K562 (cell line): Measurements from ENCODE around the gene C6orf62. TPM values are rescaled to one million over a fixed set of nuclear protein-coding genes. Genes with fewer than 3 reads are reported as not detected.

Experiments
- ATAC-seq: fragments of 200-7000 bp; cut with Tn5 transposase; 3 replicates; pipeline ENCODE4 v1.9.1; 2020; ENCODE audit warnings: moderate library complexity
- BruUV-seq: library from RNA; stranded (reverse); fragments of 400-500 nt; replicated peaks from 2 replicates; lab custom pipeline; 2021; lab: Mats Ljungman, UMichigan
- CTCF ChIA-PET: fragments of 300-600 bp; formaldehyde crosslinking; extraction: SDS; loops from one replicate; lab custom pipeline; 2021; ENCODE audit warnings: low intra/inter-chr PET ratio; lab: Yijun Ruan, JAX
- POLR2A ChIA-PET: fragments of 300-600, 350-650 bp; sonication (Branson Sonifier 250); formaldehyde crosslinking; extraction: SDS; loops from one replicate; lab custom pipeline; 2021; ENCODE audit warnings: antibody characterized with exemption, inconsistent platforms; lab: Yijun Ruan, JAX
- DNase-seq, 4 experiments: peaks; one replicate each; pipeline versions ENCODE4 v3.0.0 to v3.0.0-alpha.2; 2011 to 2018; ENCODE audit warnings: low spot score in 3 of 4, mixed read lengths in 3 of 4; ENCODE audit errors: extremely low read depth in 1 of 4
- FAIRE-seq: peaks from 2 replicates; lab custom pipeline; 2011; peaks lifted over from hg19 to GRCh38; lab: Jason Lieb, UNC
- H2AFZ ChIP-seq: 2 replicates; pipeline ENCODE4 v1.6.0; 2011; ENCODE audit warnings: low read depth, low read length, control low read depth, inconsistent platforms
- H3K27ac ChIP-seq: fragments of 200-600 bp; 3 replicates; pipeline ENCODE4 v1.8.0; 2011; ENCODE audit warnings: low read depth, mild to moderate bottlenecking, control low read depth, inconsistent platforms, low read length, moderate library complexity, mixed read lengths; ENCODE audit errors: extremely low read depth
- H3K27me3 ChIP-seq, 2 experiments: fragments of 300-600 bp in 1 of 2; 2 replicates in 1 of 2; 3 replicates in 1 of 2; pipeline versions ENCODE4 v1.6.0 to v1.8.0; 2011; ENCODE audit warnings: inconsistent platforms in 2 of 2, low read length in 2 of 2, mild to moderate bottlenecking in 1 of 2, mixed read lengths in 1 of 2, moderate library complexity in 1 of 2; ENCODE audit not compliant: control insufficient read depth in 2 of 2, insufficient read depth in 2 of 2
- H3K36me3 ChIP-seq: fragments of 300-600 bp; 3 replicates; pipeline ENCODE4 v1.8.0; 2011; ENCODE audit warnings: mild to moderate bottlenecking, low read length, inconsistent platforms; ENCODE audit not compliant: control insufficient read depth, insufficient read depth
- H3K4me1 ChIP-seq, 2 experiments: fragments of 200-600 bp in 1 of 2; replicated peaks in 1 of 2; 2 replicates in 1 of 2; 3 replicates in 1 of 2; pipeline versions ENCODE4 v1.5.1 to v1.8.0; 2011; ENCODE audit warnings: inconsistent platforms in 2 of 2, low read length in 2 of 2, mild to moderate bottlenecking in 1 of 2, mixed read lengths in 1 of 2, moderate library complexity in 1 of 2; ENCODE audit not compliant: control insufficient read depth in 2 of 2, insufficient read depth in 2 of 2
- H3K4me2 ChIP-seq: 2 replicates; pipeline ENCODE4 v1.6.1; 2011; ENCODE audit warnings: low read length, control low read depth, inconsistent platforms, mixed read lengths; ENCODE audit not compliant: insufficient read depth
- H3K4me3 ChIP-seq: fragments of 200-600 bp; sonication (generic), shearing (Covaris generic); 2 replicates; pipeline ENCODE4 v1.5.1; 2016; ENCODE audit warnings: control low read depth, inconsistent platforms
- H3K79me2 ChIP-seq: fragments of 200-600 bp; 3 replicates; pipeline ENCODE4 v1.8.0; 2011; ENCODE audit warnings: low read length, inconsistent platforms; ENCODE audit not compliant: control insufficient read depth, insufficient read depth
- H3K9ac ChIP-seq, 2 experiments: 2 replicates each; pipeline versions ENCODE4 v1.6.0 to v1.6.1; 2011; ENCODE audit warnings: low read depth in 2 of 2, low read length in 2 of 2, control low read depth in 1 of 2, inconsistent platforms in 1 of 2, mild to moderate bottlenecking in 1 of 2, mixed read lengths in 1 of 2; ENCODE audit not compliant: insufficient read depth in 1 of 2
- H3K9me1 ChIP-seq: one replicate; pipeline ENCODE4 v1.6.0; 2011; ENCODE audit warnings: inconsistent platforms, mild to moderate bottlenecking, low read length, moderate library complexity; ENCODE audit not compliant: control insufficient read depth, insufficient read depth
- H3K9me3 ChIP-seq: replicated peaks from 2 replicates; pipeline ENCODE4 v1.5.1; 2011; ENCODE audit warnings: low read depth, low read length, inconsistent platforms; ENCODE audit not compliant: control insufficient read depth, insufficient read depth
- H4K20me1 ChIP-seq: replicated peaks from 2 replicates; pipeline ENCODE4 v1.6.1; 2011; ENCODE audit warnings: low read length, inconsistent platforms, mixed read lengths; ENCODE audit not compliant: control insufficient read depth, insufficient read depth
- BACH1 ChIP-seq: fragments of 200-800 bp; sonication (Bioruptor generic); IDR thresholded peaks from 2 replicates; pipeline ENCODE4 v1.6.1; 2016; ENCODE audit warnings: missing genetic modification characterization, missing compliant biosample characterization
- CREB5 ChIP-seq: fragments of 250-450 bp; sonication (Bioruptor Pico); IDR thresholded peaks from 2 replicates; pipeline ENCODE4 v1.5.0; 2020; ENCODE audit warnings: mild to moderate bottlenecking
- HDAC6 ChIP-seq: IDR thresholded peaks from 2 replicates; pipeline ENCODE4 v1.6.1; 2012; ENCODE audit warnings: low read depth, mild to moderate bottlenecking, control low read depth, inconsistent platforms, low read length, moderate library complexity
- JUN ChIP-seq, 2 experiments: sonication (generic) in 1 of 2; formaldehyde crosslinking in 1 of 2; IDR thresholded peaks; 2 replicates each; pipeline versions ENCODE4 v1.6.1 to v1.8.0; 2012 to 2022; ENCODE audit warnings: borderline replicate concordance in 2 of 2, mild to moderate bottlenecking in 2 of 2, improper control_type of control experiment in 1 of 2, low read depth in 1 of 2, low read length in 1 of 2, missing genetic modification reagents in 1 of 2
- NR4A1 ChIP-seq, 2 experiments: fragments of 250-450 bp in 1 of 2; fragments of 450-650 bp in 1 of 2; sonication (Bioruptor Pico) in 1 of 2; IDR thresholded peaks; 2 replicates each; pipeline versions ENCODE4 v1.4.0 to v1.6.1; 2016 to 2020; ENCODE audit warnings: mild to moderate bottlenecking in 2 of 2, missing compliant biosample characterization in 1 of 2, missing genetic modification characterization in 1 of 2, moderate library complexity in 1 of 2
- PHTF2 ChIP-seq: fragments of 250-450 bp; sonication (Bioruptor Pico); IDR thresholded peaks from 2 replicates; pipeline ENCODE4 v1.5.0; 2021; ENCODE audit warnings: mild to moderate bottlenecking
- POLR3A ChIP-seq: IDR thresholded peaks from 2 replicates; pipeline ENCODE4 v1.6.1; 2011; ENCODE audit warnings: borderline replicate concordance, mild to moderate bottlenecking, moderate library complexity; ENCODE audit not compliant: insufficient read length, insufficient read depth; ENCODE audit errors: extremely low read depth
- RBM15 ChIP-seq: fragments of 200-400 bp; formaldehyde crosslinking; IDR thresholded peaks from 2 replicates; pipeline ENCODE4 v1.6.1; 2018; ENCODE audit warnings: mild to moderate bottlenecking, low read length, moderate library complexity; ENCODE audit not compliant: insufficient read depth
- SIN3B ChIP-seq: fragments of 450-650 bp; IDR thresholded peaks from 2 replicates; pipeline ENCODE4 v1.6.1; 2017; ENCODE audit warnings: low read depth, mild to moderate bottlenecking, moderate library complexity
- TOE1 ChIP-seq, 2 experiments: fragments of 450-650 bp in 1 of 2; sonication (generic) in 1 of 2; formaldehyde crosslinking in 1 of 2; IDR thresholded peaks; 2 replicates each; pipeline versions ENCODE4 v1.7.1 to v1.8.0; 2016 to 2022; ENCODE audit warnings: borderline replicate concordance in 2 of 2, mild to moderate bottlenecking in 2 of 2, antibody characterized with exemption in 1 of 2, inconsistent platforms in 1 of 2, low read depth in 1 of 2, missing genetic modification reagents in 1 of 2, moderate library complexity in 1 of 2
- ZNF766 ChIP-seq: fragments of 200-800 bp; sonication (Bioruptor generic); conservative IDR thresholded peaks from 2 replicates; pipeline ENCODE4 v1.6.1; 2016; ENCODE audit warnings: missing genetic modification characterization, missing compliant biosample characterization
- ZSCAN32 ChIP-seq: fragments of 450-650 bp; formaldehyde crosslinking; IDR thresholded peaks from 2 replicates; pipeline ENCODE4 v1.4.0; 2020; ENCODE audit warnings: mild to moderate bottlenecking, moderate library complexity
- WGBS: fragments of 100-300 bp; shearing (Covaris generic); methylation state at CpG from one replicate; pipeline ENCODE4 v1.1.6; 2016; ENCODE audit warnings: low coverage, mixed read lengths; ENCODE audit not compliant: insufficient coverage; ENCODE audit errors: missing lambda C conversion rate; 5-methylcytosine and 5-hydroxymethylcytosine counted together
- in situ Hi-C: fragments of 300-500 bp; cut with MboI; formaldehyde crosslinking; loops from 4 replicates; pipeline ENCODE4 v1.15.0; 2018; ENCODE audit warnings: inconsistent platforms, mixed read lengths
- intact Hi-C: fragments of 100-400 bp; cut with micrococcal nuclease; formaldehyde crosslinking; loops from 2 replicates; pipeline ENCODE4 v1.14.2; 2022
- polyA plus RNA-seq, 8 experiments: library from polyadenylated mRNA; depleted of rRNA in 4 of 8; stranded (reverse) in 5 of 8; unstranded in 3 of 8; fragments of >200 nt; fragmentation: Nextera tagmentation in 2 of 8; fragmentation: Illumina TruSeq in 1 of 8; extraction: Ambion mirVana in 2 of 8; extraction: Trizol in 1 of 8; gene quantifications; 2 replicates each; pipeline versions ENCODE4 v1.2.1 to v1.2.3, GENCODE V29; 2011 to 2014; ENCODE audit warnings: inconsistent platforms in 1 of 8, missing spikeins in 1 of 8
- total RNA-seq, 7 experiments: library from RNA; depleted of rRNA in 6 of 7; stranded (reverse); fragments of >200 nt in 6 of 7; fragmentation: Illumina TruSeq in 2 of 7; extraction: Trizol in 2 of 7; gene quantifications; 2 replicates each; pipeline versions ENCODE4 v1.2.1 to v1.2.3, GENCODE V29; 2011 to 2021; ENCODE audit warnings: low replicate concordance in 1 of 7
- TF ChIP-seq, protein P1 (sequence below): sonication (generic); formaldehyde crosslinking; IDR thresholded peaks from 2 replicates; pipeline ENCODE4 v1.8.0; 2022; ENCODE audit warnings: mild to moderate bottlenecking, missing genetic modification reagents
- TF ChIP-seq, protein P2 (sequence below): fragments of 250-450 bp; sonication (Bioruptor Pico); IDR thresholded peaks from 2 replicates; pipeline ENCODE4 v1.8.0; 2022; ENCODE audit warnings: moderate library complexity, mild to moderate bottlenecking, inconsistent platforms
- TF ChIP-seq, protein P3 (sequence below): conservative IDR thresholded peaks from 2 replicates; pipeline ENCODE4 v1.6.1; 2011; ENCODE audit warnings: low read depth, mild to moderate bottlenecking, low read length; ENCODE audit not compliant: control insufficient read depth

The C6orf62 gene
- total and polyA plus RNA-seq, 9 of the 15 experiments (the other 6 are each of a cell fraction or from before 2014, with no cell fraction given): 48.5 to 579 (median 111) TPM

DNA sequence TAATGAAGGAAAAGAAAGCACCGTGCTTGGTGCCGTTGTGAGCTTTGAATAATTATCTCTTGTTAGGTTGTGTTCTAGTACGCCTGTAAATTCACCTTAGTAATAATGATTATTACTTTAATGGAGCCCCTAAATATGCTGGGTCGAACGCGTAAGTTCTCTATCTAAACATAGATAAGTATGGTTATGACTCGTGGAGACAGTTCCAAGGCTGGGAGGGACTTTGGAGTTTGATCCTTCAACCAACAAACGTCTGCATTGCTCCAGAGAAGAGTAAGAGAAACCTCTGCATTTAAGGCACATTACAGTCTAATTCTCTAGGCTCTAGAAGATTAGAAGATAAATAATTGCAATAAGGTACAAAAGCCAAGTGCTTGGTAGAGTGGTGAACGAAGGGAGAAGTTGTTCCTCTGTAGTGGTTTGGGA lies 51.6 kb downstream of the C6orf62 start:
- 2% methylated on average over 9 of the region's 9 CpGs for WGBS
- H3K4me2 ChIP-seq: peak overlapping the region; percentile 87
- ChIA-PET CTCF (interaction anchor here (0.6 kb wide), 1 partner anchor 53 kb away, joined by 3 read pairs; no protein-coding TSS in a partner anchor), POLR2A (interaction anchor here (0.5 to 2.8 kb wide), 14 partner anchors 8 to 424 kb away, joined by 3 to 22 read pairs (median 4); partner anchors contain the start of genes C6orf62 and KIAA0319)
- H3K9ac ChIP-seq: peak overlapping the region; percentile 88 to 96
- H3K27ac ChIP-seq: peak overlapping the region; percentile 91
- no peaks in the 10 kb centered on the region for H4K20me1 ChIP-seq
- ATAC-seq (no peak), FAIRE-seq (no peak), DNase-seq (peak in 2 of 4 experiments; percentile 24 to 51)
- peaks cover 34% of the 10 kb centered on the region for H3K36me3 ChIP-seq
- intact Hi-C loops: loop anchor here (2.0 kb wide), 2 partner anchors 51 to 85 kb away; partner anchors contain the start of gene C6orf62
- H3K79me2 ChIP-seq: peaks cover 60% of the 10 kb centered on the region
- in situ Hi-C loops: no loop called here
- H3K27me3 ChIP-seq: no peaks in the 10 kb centered on the region
- peak overlapping the region; percentile 63 for H3K4me3 ChIP-seq
- peaks cover 8 to 12% of the 10 kb centered on the region in 2 experiments; a peak in 4 of 5 replicates for H3K4me1 ChIP-seq
- no peaks in the 10 kb centered on the region for H3K9me1 ChIP-seq
- peak overlapping the region; percentile 87 for H2AFZ ChIP-seq
- 0 out of 2 replicates have a peak, but pooled peaks cover 3% of the 10 kb centered on the region for H3K9me3 ChIP-seq
- TSS peak; percentile 85 for BruUV-seq
- TF ChIP-seq, protein P1, sequence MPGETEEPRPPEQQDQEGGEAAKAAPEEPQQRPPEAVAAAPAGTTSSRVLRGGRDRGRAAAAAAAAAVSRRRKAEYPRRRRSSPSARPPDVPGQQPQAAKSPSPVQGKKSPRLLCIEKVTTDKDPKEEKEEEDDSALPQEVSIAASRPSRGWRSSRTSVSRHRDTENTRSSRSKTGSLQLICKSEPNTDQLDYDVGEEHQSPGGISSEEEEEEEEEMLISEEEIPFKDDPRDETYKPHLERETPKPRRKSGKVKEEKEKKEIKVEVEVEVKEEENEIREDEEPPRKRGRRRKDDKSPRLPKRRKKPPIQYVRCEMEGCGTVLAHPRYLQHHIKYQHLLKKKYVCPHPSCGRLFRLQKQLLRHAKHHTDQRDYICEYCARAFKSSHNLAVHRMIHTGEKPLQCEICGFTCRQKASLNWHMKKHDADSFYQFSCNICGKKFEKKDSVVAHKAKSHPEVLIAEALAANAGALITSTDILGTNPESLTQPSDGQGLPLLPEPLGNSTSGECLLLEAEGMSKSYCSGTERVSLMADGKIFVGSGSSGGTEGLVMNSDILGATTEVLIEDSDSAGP (CRISPR knock-in tag): no peak
- no peak for TF ChIP-seq RBM15
- peak; percentile 12; the same call in 1 of the 2 replicates for TF ChIP-seq ZNF766 (CRISPR knock-in tag)
- TF ChIP-seq JUN (IDR thresholded peaks at IDR 0.05; ENCODE audit: borderline replicate concordance, low read depth, low read length): no peak
- no peak for TF ChIP-seq JUN (CRISPR knock-in tag; IDR thresholded peaks at IDR 0.05; ENCODE audit: borderline replicate concordance)
- no peak; the same call in 1 of the 2 replicates for TF ChIP-seq SIN3B
- no peak for TF ChIP-seq ZSCAN32 (CRISPR knock-in tag)
- 0 out of 2 replicates have a peak, but pooled peaks have one; percentile 34 for TF ChIP-seq CREB5
- TF ChIP-seq BACH1 (tag): peak; percentile 56; the same call in 1 of the 2 replicates
- TF ChIP-seq POLR3A: no peak
- TF ChIP-seq, protein P2, sequence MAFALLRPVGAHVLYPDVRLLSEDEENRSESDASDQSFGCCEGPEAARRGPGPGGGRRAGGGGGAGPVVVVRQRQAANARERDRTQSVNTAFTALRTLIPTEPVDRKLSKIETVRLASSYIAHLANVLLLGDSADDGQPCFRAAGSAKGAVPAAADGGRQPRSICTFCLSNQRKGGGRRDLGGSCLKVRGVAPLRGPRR (CRISPR knock-in tag): no peak
- TF ChIP-seq PHTF2 (CRISPR knock-in tag): no peak
- TF ChIP-seq, protein P3, sequence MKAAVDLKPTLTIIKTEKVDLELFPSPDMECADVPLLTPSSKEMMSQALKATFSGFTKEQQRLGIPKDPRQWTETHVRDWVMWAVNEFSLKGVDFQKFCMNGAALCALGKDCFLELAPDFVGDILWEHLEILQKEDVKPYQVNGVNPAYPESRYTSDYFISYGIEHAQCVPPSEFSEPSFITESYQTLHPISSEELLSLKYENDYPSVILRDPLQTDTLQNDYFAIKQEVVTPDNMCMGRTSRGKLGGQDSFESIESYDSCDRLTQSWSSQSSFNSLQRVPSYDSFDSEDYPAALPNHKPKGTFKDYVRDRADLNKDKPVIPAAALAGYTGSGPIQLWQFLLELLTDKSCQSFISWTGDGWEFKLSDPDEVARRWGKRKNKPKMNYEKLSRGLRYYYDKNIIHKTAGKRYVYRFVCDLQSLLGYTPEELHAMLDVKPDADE: no peak
- TF ChIP-seq TOE1 (IDR thresholded peaks at IDR 0.05; ENCODE audit: borderline replicate concordance): no peak
- no peak for TF ChIP-seq TOE1 (CRISPR knock-in tag; IDR thresholded peaks at IDR 0.05; ENCODE audit: borderline replicate concordance, low read depth)
- TF ChIP-seq HDAC6: no peak
- no peak for TF ChIP-seq NR4A1 (CRISPR knock-in tag; IDR thresholded peaks at IDR 0.05)
- no peak for TF ChIP-seq NR4A1 (tag; IDR thresholded peaks at IDR 0.05)
